Effector memory CD8-positive, alpha-beta T cell (primary cell): ENCODE measurements around the gene RAPGEF5.

ENCODE experiments used
- ATAC-seq: fragments of 150-1000 bp; cut with Tn5 transposase; replicated peaks from 2 replicates; pipeline ENCODE4 v1.10.0; 2021; ENCODE audit warnings: mild to moderate bottlenecking, moderate library complexity
- DNase-seq, 3 experiments: peaks; one replicate each; pipeline ENCODE4 v3.0.0; 2021
- H3K27ac Mint-ChIP-seq, 2 donors: one replicate each; pipeline ENCODE4 v1.8.0; 2022; ENCODE audit warnings: mild to moderate bottlenecking in 2 of 2, mixed read lengths in 2 of 2, moderate library complexity in 2 of 2
- H3K27me3 Mint-ChIP-seq, 2 donors: one replicate each; pipeline ENCODE4 v1.8.0; 2022; ENCODE audit warnings: mixed read lengths in 2 of 2
- H3K36me3 Mint-ChIP-seq: one replicate; pipeline ENCODE4 v1.8.0; 2022; ENCODE audit warnings: mild to moderate bottlenecking, moderate library complexity, mixed read lengths; ENCODE audit not compliant: insufficient read depth
- H3K4me1 Mint-ChIP-seq, 2 donors: one replicate each; pipeline ENCODE4 v1.8.0; 2022; ENCODE audit warnings: low read depth in 2 of 2, mixed read lengths in 2 of 2
- H3K4me3 Mint-ChIP-seq, 2 donors: one replicate each; pipeline ENCODE4 v1.8.0; 2022; ENCODE audit warnings: mild to moderate bottlenecking in 2 of 2, mixed read lengths in 2 of 2, moderate library complexity in 2 of 2
- H3K9me3 Mint-ChIP-seq, 2 donors: one replicate each; pipeline ENCODE4 v1.8.0; 2022; ENCODE audit warnings: mixed read lengths in 2 of 2

The RAPGEF5 gene

DNA sequence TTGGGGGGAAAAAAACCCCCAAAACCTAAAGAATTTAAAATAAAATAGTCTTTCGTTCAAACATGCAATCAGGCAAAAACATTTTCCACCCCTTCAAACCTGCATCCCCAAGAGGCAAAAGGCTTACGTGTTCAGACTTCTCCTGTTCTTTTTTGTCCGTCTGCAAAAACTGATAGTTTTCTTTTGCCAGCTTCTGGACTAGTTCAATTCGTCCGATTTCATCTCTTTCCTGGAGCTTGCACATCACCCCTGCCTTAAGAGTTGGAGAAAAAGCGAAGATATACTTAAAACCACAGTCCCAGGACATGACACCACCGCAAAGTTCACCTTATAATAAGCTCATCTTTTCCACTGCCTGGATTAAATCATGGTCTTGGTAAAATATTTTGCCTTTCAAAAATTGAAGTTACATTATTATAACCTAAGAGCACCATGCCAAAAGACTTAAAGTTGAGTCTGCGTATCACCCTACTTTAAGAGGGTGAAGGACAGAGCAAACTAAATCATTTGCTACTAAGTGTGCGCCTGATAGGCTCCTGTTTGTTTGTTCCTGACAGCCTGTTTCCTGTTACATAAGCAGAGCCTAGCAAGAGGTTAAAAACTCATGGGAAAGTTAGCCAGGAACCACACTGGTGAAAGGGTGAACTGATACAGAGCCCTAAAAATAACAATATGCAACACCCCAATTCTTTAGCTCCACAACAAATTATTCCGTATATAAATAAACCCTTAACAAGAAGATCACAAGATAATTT is 137.0 kb downstream of the RAPGEF5 start:
- no peak overlapping the region for H3K4me3 Mint-ChIP-seq
- H3K9me3 Mint-ChIP-seq = no peaks in the 10 kb centered on the region
- ATAC-seq (no peak), DNase-seq (no peak)
- no peaks in the 10 kb centered on the region for H3K4me1 Mint-ChIP-seq
- no peak overlapping the region for H3K27ac Mint-ChIP-seq
- peaks cover 17 to 42% of the 10 kb centered on the region in 2 donors for H3K27me3 Mint-ChIP-seq
- H3K36me3 Mint-ChIP-seq = no peaks in the 10 kb centered on the region

DNA sequence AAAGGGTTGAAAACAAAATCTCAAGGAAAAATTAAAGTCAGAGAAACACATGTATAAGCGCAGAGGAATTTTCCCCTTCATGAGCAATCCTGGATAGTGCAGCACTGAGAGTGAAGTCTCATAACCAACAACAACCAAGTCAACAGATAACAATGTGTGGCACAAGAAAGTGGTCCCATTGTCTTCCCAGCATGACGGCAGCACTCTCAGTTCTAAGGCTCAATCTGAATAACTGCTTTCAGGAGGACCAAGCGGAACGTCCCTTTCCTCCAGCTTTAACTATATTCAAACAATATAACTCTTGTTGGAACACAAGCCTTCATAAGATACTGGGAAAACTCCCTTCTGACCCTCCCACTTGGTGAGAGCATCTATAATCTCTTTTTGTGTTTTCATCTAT is 137.9 kb downstream of the RAPGEF5 start:
- DNase-seq (no peak), ATAC-seq (no peak)
- Mint-ChIP-seq H3K9me3 (no peaks in the 10 kb centered on the region), H3K27me3 (peaks cover 21 to 46% of the 10 kb centered on the region in 2 donors), H3K36me3 (no peaks in the 10 kb centered on the region), H3K4me3 (no peak overlapping the region), H3K4me1 (no peaks in the 10 kb centered on the region), H3K27ac (no peak overlapping the region)

DNA sequence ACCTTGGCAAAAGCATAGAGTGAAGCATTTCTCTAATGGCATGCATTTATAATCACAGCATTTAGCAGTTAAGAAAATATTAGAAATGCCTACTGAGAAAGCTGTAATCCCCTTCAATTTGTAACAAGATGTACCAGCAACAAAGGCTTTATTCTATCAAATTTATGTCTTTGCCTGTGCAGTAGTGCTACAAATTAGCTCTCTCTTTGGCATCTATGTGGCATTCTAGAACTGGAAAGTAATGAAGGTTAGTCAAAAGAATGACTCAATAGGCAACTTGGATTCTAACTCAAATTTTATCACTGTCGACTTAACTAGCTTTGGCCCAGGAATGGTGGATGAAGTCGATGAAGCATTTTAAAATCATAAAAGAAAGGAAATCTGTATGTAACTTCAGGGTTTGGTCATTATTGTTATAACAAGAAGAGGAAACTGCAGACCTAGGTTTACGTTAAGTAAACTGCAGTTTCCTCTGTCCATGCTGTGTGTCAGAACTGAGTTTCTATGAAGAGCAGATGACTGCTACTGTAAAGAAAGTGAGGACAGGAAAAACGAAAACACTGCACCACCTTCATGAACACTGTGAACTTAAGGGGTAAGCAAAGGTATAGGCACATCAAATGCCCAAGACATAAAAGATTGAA is 140.0 kb downstream of the RAPGEF5 start:
- Mint-ChIP-seq H3K9me3 (no peaks in the 10 kb centered on the region), H3K4me3 (no peak overlapping the region), H3K27me3 (peaks cover 31 to 43% of the 10 kb centered on the region in 2 donors), H3K27ac (no peak overlapping the region), H3K36me3 (no peaks in the 10 kb centered on the region), H3K4me1 (no peaks in the 10 kb centered on the region)
- DNase-seq (no peak), ATAC-seq (no peak)

DNA sequence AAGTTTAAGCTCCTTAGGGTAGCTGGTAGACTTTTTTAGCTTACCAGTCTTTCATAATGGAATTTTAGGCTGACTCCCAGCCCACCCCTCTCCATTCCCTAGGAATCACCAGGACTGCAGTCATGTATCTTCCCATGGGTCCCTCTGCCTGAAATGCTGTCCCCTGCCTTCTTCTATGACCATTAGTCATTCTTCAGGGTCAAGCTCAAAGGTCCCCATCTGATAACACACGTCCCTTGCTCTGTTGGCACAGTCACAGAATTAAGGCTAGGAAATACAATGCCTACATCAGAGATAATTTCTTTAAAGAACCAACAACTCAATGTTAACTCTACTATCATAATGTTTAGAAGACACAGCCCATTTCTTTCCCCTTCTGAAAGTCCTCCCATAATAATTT is 140.6 kb downstream of the RAPGEF5 start:
- no peak overlapping the region for H3K4me3 Mint-ChIP-seq
- no peaks in the 10 kb centered on the region for H3K9me3 Mint-ChIP-seq
- H3K4me1 Mint-ChIP-seq = no peaks in the 10 kb centered on the region
- DNase-seq = no peak
- ATAC-seq = no peak
- peaks cover 34 to 43% of the 10 kb centered on the region in 2 donors for H3K27me3 Mint-ChIP-seq
- no peak overlapping the region for H3K27ac Mint-ChIP-seq
- no peaks in the 10 kb centered on the region for H3K36me3 Mint-ChIP-seq

DNA sequence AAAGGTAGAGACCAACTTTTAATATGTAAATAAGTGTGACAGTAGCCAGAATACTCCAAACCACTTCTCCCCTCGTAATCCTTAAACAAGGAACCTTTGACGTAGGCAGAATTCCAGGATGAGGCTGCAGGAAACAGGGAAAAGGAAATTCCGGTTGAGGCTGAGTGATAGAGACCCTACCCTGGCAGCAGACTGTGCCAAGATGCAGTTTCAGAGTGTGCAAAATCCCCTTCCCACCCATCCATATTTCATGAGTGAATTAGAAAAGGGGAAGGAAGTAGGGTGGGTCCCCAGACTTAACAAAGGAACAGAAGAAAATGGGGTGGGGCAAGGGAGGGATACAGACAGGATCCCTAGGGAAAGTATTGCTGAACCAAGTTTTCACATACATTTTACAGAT is 143.0 kb downstream of the RAPGEF5 start:
- DNase-seq (no peak), ATAC-seq (no peak)
- H3K4me1 Mint-ChIP-seq = no peaks in the 10 kb centered on the region
- H3K27me3 Mint-ChIP-seq = peaks cover 34 to 43% of the 10 kb centered on the region in 2 donors
- H3K36me3 Mint-ChIP-seq = no peaks in the 10 kb centered on the region
- H3K27ac Mint-ChIP-seq = no peak overlapping the region
- H3K9me3 Mint-ChIP-seq = no peaks in the 10 kb centered on the region
- H3K4me3 Mint-ChIP-seq = no peak overlapping the region

DNA sequence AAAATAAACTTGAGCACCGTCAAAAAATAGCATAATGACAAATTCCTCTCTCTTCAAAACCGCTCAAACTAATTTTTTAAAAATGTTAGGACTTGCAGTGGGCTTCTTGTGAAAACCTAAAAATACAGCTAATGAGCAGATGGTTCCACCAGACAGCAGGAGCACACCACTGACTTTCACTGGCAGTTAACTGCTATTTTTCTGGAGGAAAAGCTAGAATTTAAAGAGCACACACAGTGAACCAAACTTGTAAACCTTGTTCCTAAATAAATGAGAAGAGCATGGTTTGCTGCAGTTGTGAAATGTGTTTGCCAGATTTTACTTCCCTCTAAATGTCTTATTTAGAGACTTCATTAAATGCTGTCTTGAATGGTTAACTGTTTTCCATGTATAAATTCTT is 143.9 kb downstream of the RAPGEF5 start:
- DNase-seq = no peak
- ATAC-seq = no peak
- Mint-ChIP-seq H3K4me1 (no peaks in the 10 kb centered on the region), H3K36me3 (no peaks in the 10 kb centered on the region), H3K27ac (no peak overlapping the region), H3K27me3 (peaks cover 34 to 35% of the 10 kb centered on the region in 2 donors), H3K9me3 (no peaks in the 10 kb centered on the region), H3K4me3 (no peak overlapping the region)

DNA sequence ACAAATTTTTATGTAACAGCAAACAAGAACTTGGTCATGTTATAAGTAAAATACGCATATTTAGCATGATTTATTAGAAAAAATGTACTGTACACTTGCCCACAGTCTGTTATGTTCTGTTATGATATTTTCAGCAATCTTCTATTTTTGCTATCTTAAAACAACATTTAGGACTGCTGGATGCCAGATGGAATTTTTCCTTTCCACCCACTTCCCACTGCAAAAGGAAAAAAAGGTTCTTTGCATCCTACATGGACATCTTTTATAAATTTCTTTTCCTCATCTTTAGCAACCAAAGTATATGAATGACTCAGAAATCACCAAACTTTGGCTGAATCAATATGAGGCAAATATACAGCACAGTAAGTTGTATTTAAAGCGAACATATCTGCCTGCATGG is 146.0 kb downstream of the RAPGEF5 start:
- Mint-ChIP-seq H3K4me1 (no peaks in the 10 kb centered on the region), H3K36me3 (no peaks in the 10 kb centered on the region), H3K9me3 (no peaks in the 10 kb centered on the region), H3K27me3 (peaks cover 20 to 24% of the 10 kb centered on the region in 2 donors), H3K4me3 (no peak overlapping the region), H3K27ac (no peak overlapping the region)
- DNase-seq = no peak
- ATAC-seq = no peak

DNA sequence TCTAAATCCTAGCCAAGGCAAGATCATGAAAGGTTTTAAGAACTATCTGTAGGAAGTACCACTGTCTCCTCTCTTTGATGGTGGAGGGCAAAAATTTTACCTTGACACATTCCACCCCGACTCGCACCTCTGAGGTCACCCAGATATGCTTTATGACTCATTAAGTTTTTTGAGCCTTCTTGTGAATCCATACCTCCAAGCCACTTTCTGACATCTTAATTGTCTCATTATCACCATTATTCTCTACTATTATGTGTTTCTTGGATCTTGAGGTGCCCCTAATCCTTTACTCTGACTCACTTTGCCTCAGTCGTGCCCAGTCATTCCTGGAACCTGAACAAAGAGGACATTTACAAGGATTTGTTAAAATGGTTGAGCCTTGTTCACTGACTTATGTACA is 146.6 kb downstream of the RAPGEF5 start:
- H3K4me3 Mint-ChIP-seq = no peak overlapping the region
- H3K36me3 Mint-ChIP-seq = no peaks in the 10 kb centered on the region
- no peaks in the 10 kb centered on the region for H3K4me1 Mint-ChIP-seq
- DNase-seq (no peak), ATAC-seq (no peak)
- peaks cover 15 to 22% of the 10 kb centered on the region in 2 donors for H3K27me3 Mint-ChIP-seq
- no peak overlapping the region for H3K27ac Mint-ChIP-seq
- H3K9me3 Mint-ChIP-seq = no peaks in the 10 kb centered on the region

DNA sequence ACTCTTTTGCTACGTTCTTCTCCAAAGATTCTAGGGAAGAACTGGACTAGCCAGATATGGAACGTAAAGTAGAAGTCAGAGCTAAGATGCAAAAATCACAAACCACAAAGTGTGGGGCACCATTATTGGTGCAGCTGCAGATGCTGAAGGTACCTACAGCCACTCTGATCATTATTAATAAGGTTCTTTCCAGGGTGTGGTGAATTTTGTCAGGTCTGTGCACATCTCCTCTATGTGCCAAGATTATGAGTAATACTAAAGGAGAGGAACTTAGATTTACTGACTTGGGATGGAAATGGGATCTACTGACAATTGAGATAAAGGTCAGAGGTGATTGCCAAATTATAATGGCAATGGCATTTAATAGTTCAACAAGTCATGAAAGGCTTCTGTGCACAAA is 148.2 kb downstream of the RAPGEF5 start:
- no peaks in the 10 kb centered on the region for H3K4me1 Mint-ChIP-seq
- no peak for ATAC-seq
- no peak overlapping the region for H3K27ac Mint-ChIP-seq

DNA sequence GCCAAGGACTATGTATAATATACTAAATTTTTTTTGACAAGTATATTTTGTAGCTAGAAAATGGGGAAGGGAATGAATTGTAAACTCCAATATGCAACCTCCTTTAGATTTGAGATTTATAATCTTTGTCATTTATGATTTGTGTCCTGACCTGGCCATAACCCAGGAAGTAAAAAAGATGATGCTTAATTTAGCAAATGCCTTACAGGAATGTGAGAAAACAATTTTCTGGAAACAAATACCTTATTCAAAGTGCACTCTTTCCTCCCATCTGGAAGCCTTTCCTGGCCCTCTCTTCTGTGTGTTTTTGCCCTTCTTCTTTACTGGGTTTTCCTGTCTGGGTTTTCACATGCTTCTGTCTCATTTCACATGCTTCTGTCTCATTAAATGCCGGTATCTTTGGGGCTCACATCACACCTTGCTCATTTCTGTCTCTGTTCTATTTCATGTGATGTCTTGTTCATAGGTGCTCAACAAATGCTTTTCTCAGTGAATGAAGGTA is 149.2 kb downstream of the RAPGEF5 start:
- DNase-seq = no peak
- no peaks in the 10 kb centered on the region for H3K4me1 Mint-ChIP-seq
- peaks cover 2% of the 10 kb centered on the region for H3K36me3 Mint-ChIP-seq
- no peak for ATAC-seq
- H3K27me3 Mint-ChIP-seq = peaks cover 15 to 22% of the 10 kb centered on the region in 2 donors
- H3K9me3 Mint-ChIP-seq = no peaks in the 10 kb centered on the region
- H3K4me3 Mint-ChIP-seq = no peak overlapping the region
- no peak overlapping the region for H3K27ac Mint-ChIP-seq

More for the DNA sequence above, 148.2 kb downstream of the RAPGEF5 start:
- Mint-ChIP-seq H3K9me3 (no peaks in the 10 kb centered on the region), H3K36me3 (no peaks in the 10 kb centered on the region), H3K27me3 (peaks cover 7 to 16% of the 10 kb centered on the region in 2 donors), H3K4me3 (no peak overlapping the region)
- no peak for DNase-seq

DNA sequence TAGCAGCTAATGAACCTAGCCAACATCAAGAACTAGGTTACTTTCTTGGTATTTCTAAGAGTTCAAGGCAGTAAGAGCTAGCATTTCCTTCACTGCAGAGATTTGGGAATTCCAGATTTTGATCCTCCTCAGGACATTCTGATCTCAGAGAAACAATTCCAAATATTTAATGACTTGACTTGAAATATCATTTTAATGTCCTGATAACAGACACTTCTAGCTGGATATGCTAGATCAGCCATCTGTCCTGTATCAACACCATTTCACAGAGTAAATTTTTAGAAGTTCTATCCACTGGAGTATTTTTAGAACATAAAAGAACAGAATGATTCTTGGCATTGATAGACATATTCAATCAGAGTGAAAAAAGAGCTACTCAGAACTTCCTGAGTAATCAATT is 151.3 kb downstream of the RAPGEF5 start:
- Mint-ChIP-seq H3K4me1 (no peaks in the 10 kb centered on the region), H3K27ac (no peak overlapping the region), H3K9me3 (no peaks in the 10 kb centered on the region), H3K27me3 (peaks cover 8 to 10% of the 10 kb centered on the region in 2 donors), H3K36me3 (peaks cover 2% of the 10 kb centered on the region), H3K4me3 (no peak overlapping the region)
- ATAC-seq = no peak
- DNase-seq = no peak

DNA sequence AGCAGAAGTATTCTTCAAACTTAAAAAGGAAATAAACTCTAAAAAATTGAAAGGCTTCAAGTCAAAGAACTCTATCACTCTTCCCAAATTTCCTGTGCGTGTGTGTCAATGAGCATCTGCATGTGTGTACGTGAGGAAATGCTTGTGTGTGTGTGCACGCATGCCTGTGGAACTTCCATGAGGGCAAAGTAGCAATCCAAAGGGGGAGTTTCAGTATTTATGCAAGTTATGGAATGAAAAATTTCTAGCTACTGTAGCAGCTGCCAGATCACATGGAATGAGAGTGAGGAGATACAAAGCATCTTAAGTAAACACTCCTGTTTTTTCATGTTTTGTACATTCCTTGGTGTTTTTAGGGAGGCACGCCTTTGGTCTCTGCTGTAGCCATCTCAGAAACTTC is 152.6 kb downstream of the RAPGEF5 start:
- H3K27ac Mint-ChIP-seq = no peak overlapping the region
- H3K36me3 Mint-ChIP-seq = peaks cover 2% of the 10 kb centered on the region
- ATAC-seq (no peak), DNase-seq (no peak)
- peaks cover 8 to 10% of the 10 kb centered on the region in 2 donors for H3K27me3 Mint-ChIP-seq
- H3K9me3 Mint-ChIP-seq = no peaks in the 10 kb centered on the region
- H3K4me1 Mint-ChIP-seq = no peaks in the 10 kb centered on the region
- no peak overlapping the region for H3K4me3 Mint-ChIP-seq

DNA sequence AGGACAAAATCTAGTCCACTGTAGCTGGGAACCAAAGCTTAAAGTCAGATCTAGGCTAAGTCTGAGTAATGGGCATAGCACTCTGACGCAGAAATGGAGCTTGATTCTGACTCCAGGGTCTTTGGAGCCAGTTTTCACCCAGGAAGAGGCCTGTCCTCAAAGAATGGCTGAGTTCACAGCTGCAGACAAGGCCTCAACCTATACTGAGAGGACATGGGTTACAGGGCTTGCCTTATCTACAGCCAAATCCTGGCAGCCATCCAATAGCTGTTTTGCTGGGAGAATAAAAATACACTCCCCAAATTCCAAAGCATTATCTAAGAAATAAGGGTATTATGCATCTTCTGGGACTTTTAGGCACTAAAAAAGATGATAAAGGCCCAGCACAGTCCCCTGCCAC is 154.8 kb downstream of the RAPGEF5 start:
- H3K36me3 Mint-ChIP-seq = peaks cover 2% of the 10 kb centered on the region
- H3K9me3 Mint-ChIP-seq = no peaks in the 10 kb centered on the region
- H3K27me3 Mint-ChIP-seq = peaks cover 8 to 19% of the 10 kb centered on the region in 2 donors
- no peak overlapping the region for H3K27ac Mint-ChIP-seq
- ATAC-seq = no peak
- H3K4me3 Mint-ChIP-seq = no peak overlapping the region
- no peak for DNase-seq
- no peaks in the 10 kb centered on the region for H3K4me1 Mint-ChIP-seq
